Spleen (tissue), 11 donors: ENCODE results near the gene TRAF5. TPM values are rescaled to one million over a fixed set of nuclear protein-coding genes. Genes with fewer than 3 reads are reported as not detected.

ENCODE experiments used
- DNase-seq: peaks from one replicate; pipeline ENCODE4 v3.0.0-alpha.2; 2020
- H3K27ac ChIP-seq, 8 donors: fragments of 200-600 bp; sonication (generic) in 7 of 8; 1 replicate in 4 of 8; 2 replicates in 4 of 8; pipeline versions ENCODE4 v1.5.0 to v1.8.0; 2016 to 2021; ENCODE audit warnings: inconsistent platforms in 4 of 8, mild to moderate bottlenecking in 4 of 8, moderate library complexity in 1 of 8
- H3K27me3 ChIP-seq, 7 donors: fragments of 200-600 bp; sonication (generic) in 6 of 7; replicated peaks in 1 of 7; 1 replicate in 4 of 7; 2 replicates in 3 of 7; pipeline versions ENCODE4 v1.5.0 to v1.8.0; 2016 to 2021; ENCODE audit warnings: inconsistent platforms in 3 of 7, mild to moderate bottlenecking in 1 of 7
- H3K36me3 ChIP-seq, 6 donors: fragments of 200-600 bp; sonication (generic) in 5 of 6; 1 replicate in 4 of 6; 2 replicates in 2 of 6; pipeline versions ENCODE4 v1.5.0 to v1.8.0; 2016 to 2021; ENCODE audit warnings: inconsistent platforms in 2 of 6
- H3K4me1 ChIP-seq, 6 donors: fragments of 200-600 bp; sonication (generic) in 5 of 6; 1 replicate in 3 of 6; 2 replicates in 3 of 6; pipeline versions ENCODE4 v1.5.0 to v1.8.0; 2016 to 2021; ENCODE audit warnings: inconsistent platforms in 3 of 6
- H3K4me3 ChIP-seq, 8 donors: fragments of 200-600 bp; sonication (generic) in 7 of 8; 1 replicate in 4 of 8; 2 replicates in 4 of 8; pipeline versions ENCODE4 v1.5.0 to v1.8.0; 2016 to 2021; ENCODE audit warnings: inconsistent platforms in 4 of 8, mild to moderate bottlenecking in 4 of 8, moderate library complexity in 2 of 8
- H3K9me3 ChIP-seq, 8 donors: fragments of 200-600 bp; sonication (generic) in 7 of 8; 1 replicate in 4 of 8; 2 replicates in 4 of 8; pipeline versions ENCODE4 v1.5.0 to v1.8.0; 2016 to 2021; ENCODE audit warnings: inconsistent platforms in 4 of 8
- POLR2A ChIP-seq, 3 donors: fragments of 450-650 bp; IDR thresholded peaks; one replicate each; pipeline ENCODE4 v1.5.1; 2017; ENCODE audit warnings: antibody characterized with exemption in 3 of 3, mild to moderate bottlenecking in 1 of 3
- POLR2AphosphoS5 ChIP-seq, 3 donors: sonication (generic); formaldehyde crosslinking; IDR thresholded peaks; one replicate each; pipeline ENCODE4 v1.5.1; 2017; ENCODE audit warnings: antibody characterized with exemption in 3 of 3
- WGBS, 5 donors: extraction: QIAGEN DNeasy Blood & Tissue Kit in 3 of 5; methylation state at CpG; one replicate each; pipeline versions ENCODE4 v1.1.5 to v1.1.7; 2013 to 2018; 5-methylcytosine and 5-hydroxymethylcytosine counted together
- intact Hi-C: fragments of 100-400 bp; cut with DNase I; formaldehyde crosslinking; loops from one replicate; pipeline ENCODE4 v1.15.0; 2023; ENCODE audit warnings: low total_unique reads
- polyA plus RNA-seq, 3 donors: library from polyadenylated mRNA; stranded (reverse); fragments of 200-250 nt; gene quantifications; one replicate each; pipeline ENCODE4 v1.2.1, GENCODE V29; 2013
- total RNA-seq, 7 donors: library from RNA; depleted of rRNA in 3 of 7; stranded (reverse); fragments of >200 nt in 3 of 7; fragmentation: NEBNext Ultra II Directional in 4 of 7; extraction: Animal tissue kit (Norgen Biotek cat#: 25700) in 4 of 7; gene quantifications; one replicate each; pipeline versions ENCODE4 v1.1.0 to v1.2.1, GENCODE V29; 2016 to 2021
- TF ChIP-seq, protein P1 (sequence below), 11 experiments: fragments of 200-600 bp in 7 of 11; fragments of 450-650 bp in 4 of 11; sonication (generic) in 4 of 11; IDR thresholded peaks in 8 of 11; conservative IDR thresholded peaks in 3 of 11; 1 replicate in 7 of 11; 2 replicates in 4 of 11; pipeline versions ENCODE4 v1.4.0 to v1.8.0; 2016 to 2021; ENCODE audit warnings: antibody characterized with exemption in 11 of 11, inconsistent platforms in 4 of 11, mild to moderate bottlenecking in 1 of 11
- donor health status: healthy with polysubstance abuse.
- donor health status: DM: no; HTN: no; CAD: no; lungs with moderate emphysema.
- donor health status: DM: no; HTN: no; CAD: no.
- donor health status: Bipolar disorder and iron deficiency.
- donor health status: healthy.
- donor health status: DM: no; HTN: no; CAD: no.
- donor health status: DM: yes; HTN: yes; CAD: no.

The TRAF5 gene
- total and polyA plus RNA-seq, 10 donors, result 34.9 to 69.6 (median 53.4) TPM

- H3K36me3 ChIP-seq, result peaks cover 3 to 100% (median 66%) of the 10 kb centered on the region in 6 donors
- H3K9me3 ChIP-seq, result no peaks in the 10 kb centered on the region
- H3K4me1 ChIP-seq, result peaks cover 0 to 7% (median 0%) of the 10 kb centered on the region in 6 donors
- no peaks in the 10 kb centered on the region for H3K27me3 ChIP-seq
- no peak overlapping the region for H3K4me3 ChIP-seq
- TF ChIP-seq POLR2A (IDR thresholded peaks at IDR 0.05), result no peak
- TF ChIP-seq, protein P1, sequence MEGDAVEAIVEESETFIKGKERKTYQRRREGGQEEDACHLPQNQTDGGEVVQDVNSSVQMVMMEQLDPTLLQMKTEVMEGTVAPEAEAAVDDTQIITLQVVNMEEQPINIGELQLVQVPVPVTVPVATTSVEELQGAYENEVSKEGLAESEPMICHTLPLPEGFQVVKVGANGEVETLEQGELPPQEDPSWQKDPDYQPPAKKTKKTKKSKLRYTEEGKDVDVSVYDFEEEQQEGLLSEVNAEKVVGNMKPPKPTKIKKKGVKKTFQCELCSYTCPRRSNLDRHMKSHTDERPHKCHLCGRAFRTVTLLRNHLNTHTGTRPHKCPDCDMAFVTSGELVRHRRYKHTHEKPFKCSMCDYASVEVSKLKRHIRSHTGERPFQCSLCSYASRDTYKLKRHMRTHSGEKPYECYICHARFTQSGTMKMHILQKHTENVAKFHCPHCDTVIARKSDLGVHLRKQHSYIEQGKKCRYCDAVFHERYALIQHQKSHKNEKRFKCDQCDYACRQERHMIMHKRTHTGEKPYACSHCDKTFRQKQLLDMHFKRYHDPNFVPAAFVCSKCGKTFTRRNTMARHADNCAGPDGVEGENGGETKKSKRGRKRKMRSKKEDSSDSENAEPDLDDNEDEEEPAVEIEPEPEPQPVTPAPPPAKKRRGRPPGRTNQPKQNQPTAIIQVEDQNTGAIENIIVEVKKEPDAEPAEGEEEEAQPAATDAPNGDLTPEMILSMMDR (IDR thresholded peaks at IDR 0.05 in 8 of 11, conservative IDR thresholded peaks at IDR 0.05 in 3 of 11), result no peak
- TF ChIP-seq POLR2AphosphoS5 (IDR thresholded peaks at IDR 0.05), result no peak
- H3K27ac ChIP-seq, result no peak overlapping the region
- intact Hi-C loops, result no loop called here
- no peak for DNase-seq
- WGBS, 5 donors, result 83 to 91% (median 87%) methylated on average over 6 of the region's 6 CpGs
Measured at GRCh38 chr1:211281320-211282022, 45.2 kb upstream of the TRAF5 start.

GRCh38 chr1:211282023-211282373 is 44.6 kb upstream of the TRAF5 start:
- no peak for DNase-seq
- TF ChIP-seq, protein P1 (IDR thresholded peaks at IDR 0.05 in 8 of 11, conservative IDR thresholded peaks at IDR 0.05 in 3 of 11), result no peak
- TF ChIP-seq POLR2A (IDR thresholded peaks at IDR 0.05), result no peak
- TF ChIP-seq POLR2AphosphoS5 (IDR thresholded peaks at IDR 0.05), result no peak
- Histone ChIP-seq H3K27ac (no peak overlapping the region), H3K4me1 (peaks cover 0 to 12% (median 5%) of the 10 kb centered on the region in 6 donors), H3K36me3 (peaks cover 3 to 100% (median 64%) of the 10 kb centered on the region in 6 donors), H3K27me3 (no peaks in the 10 kb centered on the region), H3K9me3 (no peaks in the 10 kb centered on the region), H3K4me3 (no peak overlapping the region)
- intact Hi-C loops, result no loop called here

GRCh38 chr1:211285196-211285595 is 41.4 kb upstream of the TRAF5 start:
- H3K4me3 ChIP-seq, result no peak overlapping the region
- H3K36me3 ChIP-seq, result peaks cover 0 to 97% (median 58%) of the 10 kb centered on the region in 6 donors
- H3K4me1 ChIP-seq, result peaks cover 0 to 16% (median 6%) of the 10 kb centered on the region in 6 donors
- DNase-seq, result no peak
- intact Hi-C loops, result no loop called here
- no peaks in the 10 kb centered on the region for H3K27me3 ChIP-seq
- TF ChIP-seq, protein P1 (IDR thresholded peaks at IDR 0.05 in 8 of 11, conservative IDR thresholded peaks at IDR 0.05 in 3 of 11), result no peak
- no peak for TF ChIP-seq POLR2A (IDR thresholded peaks at IDR 0.05)
- no peak for TF ChIP-seq POLR2AphosphoS5 (IDR thresholded peaks at IDR 0.05)
- H3K27ac ChIP-seq, result peak overlapping the region in 1 of 8 donors; percentile 10
- WGBS, 5 donors, result 78 to 86% (median 84%) methylated on average over 4 of the region's 4 CpGs
- no peaks in the 10 kb centered on the region for H3K9me3 ChIP-seq

DNA sequence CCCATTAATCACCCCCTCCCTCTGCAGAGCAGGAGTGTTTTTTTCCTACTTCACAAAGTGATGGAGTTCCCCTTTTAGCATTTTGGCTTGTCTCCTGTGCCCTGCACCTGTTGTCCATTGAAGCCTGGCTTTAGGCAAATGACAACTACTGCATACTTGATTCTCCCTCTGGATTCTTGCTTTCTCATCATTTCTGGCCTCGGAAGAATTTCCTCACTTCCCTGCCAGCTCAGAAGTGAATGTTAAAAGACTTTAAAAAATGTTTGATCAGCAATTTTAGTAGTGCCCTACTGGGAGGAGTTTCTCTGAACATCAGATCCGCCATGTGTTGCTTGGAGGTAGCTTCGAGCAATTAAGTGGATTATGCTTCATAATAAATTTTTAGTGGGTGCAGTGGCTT is 39.4 kb upstream of the TRAF5 start:
- TF ChIP-seq POLR2A (IDR thresholded peaks at IDR 0.05), result no peak
- TF ChIP-seq POLR2AphosphoS5 (IDR thresholded peaks at IDR 0.05), result no peak
- TF ChIP-seq, protein P1 (IDR thresholded peaks at IDR 0.05 in 8 of 11, conservative IDR thresholded peaks at IDR 0.05 in 3 of 11), result no peak
- WGBS, 5 donors, result 64 to 75% (median 72%) methylated on average over 3 of the region's 3 CpGs
- peaks cover 0 to 16% (median 6%) of the 10 kb centered on the region in 6 donors for H3K4me1 ChIP-seq
- H3K9me3 ChIP-seq, result no peaks in the 10 kb centered on the region
- intact Hi-C loops, result no loop called here
- no peaks in the 10 kb centered on the region for H3K27me3 ChIP-seq
- peaks cover 0 to 97% (median 59%) of the 10 kb centered on the region in 6 donors for H3K36me3 ChIP-seq
- H3K27ac ChIP-seq, result no peak overlapping the region
- DNase-seq, result no peak
- no peak overlapping the region for H3K4me3 ChIP-seq
